ENCODE data around the gene GAL. TPM values are rescaled to one million over a fixed set of nuclear protein-coding genes. Genes with fewer than 3 reads are reported as not detected.
A peak's percentile ranks its signal among the peaks of the same experiment; 100 is the strongest.

GAL gene
- total and polyA plus RNA-seq, 2 of the 8 experiments (the other 6 are each of a cell fraction or from before 2014, with no cell fraction given) = 81.8 to 233 TPM

DNA sequence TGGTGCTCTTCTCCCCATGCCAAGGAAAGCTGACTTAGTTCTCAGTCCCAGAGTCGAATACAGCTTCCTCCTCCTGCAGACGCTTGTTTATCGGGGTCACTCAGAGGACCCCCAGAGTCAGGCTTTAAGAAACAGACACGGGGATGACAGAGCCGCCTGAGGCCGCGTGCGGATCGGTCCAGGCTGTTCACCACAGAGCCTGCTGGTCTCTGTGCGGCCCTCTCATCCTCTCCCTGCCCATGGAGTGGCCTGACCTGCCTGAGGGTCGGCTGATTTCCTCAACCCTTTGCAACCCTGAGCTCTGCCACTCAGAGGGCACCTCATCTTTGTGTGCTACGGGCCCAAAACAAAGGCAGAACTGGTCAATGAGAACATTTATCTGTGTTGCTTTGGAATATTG is 2.1 kb downstream of the GAL start:
- Histone ChIP-seq H2BK15ac (ENCODE audit: low read length) (no peak overlapping the region), H3K4me3 (ENCODE audit: extremely low read depth in 1 of 4, insufficient read depth in 2 of 4, low read depth in 3 of 4, low read length in 4 of 4) (no peak overlapping the region), H2AK5ac (ENCODE audit: low read depth, low read length) (no peak overlapping the region), H2BK5ac (ENCODE audit: low read depth, low read length) (0 out of 2 replicates have a peak overlapping the region, but pooled peaks have one; percentile 7), H3K23me2 (ENCODE audit: low read depth, low read length) (peaks cover 7% of the 10 kb centered on the region; the same call in 1 of the 2 replicates), H3K4me1 (replicated peaks in 1 of 4; ENCODE audit: control insufficient read depth in 3 of 4, insufficient read depth in 4 of 4, low read length in 3 of 4) (peaks cover 0 to 16% (median 12%) of the 10 kb centered on the region in 4 experiments; a peak in 6 of 7 replicates), H3K36me3 (ENCODE audit: control insufficient read depth in 2 of 4, insufficient read depth in 4 of 4, low read length in 3 of 4) (peaks cover 0 to 7% (median 2%) of the 10 kb centered on the region in 4 experiments; a peak in 3 of 8 replicates), H3K27me3 (replicated peaks in 1 of 4; ENCODE audit: control insufficient read depth in 3 of 4, extremely low read depth in 1 of 4, insufficient read depth in 3 of 4, low read length in 3 of 4) (peaks cover 11 to 41% (median 31%) of the 10 kb centered on the region in 4 experiments), H4K8ac (ENCODE audit: extremely low read depth, insufficient read depth, low read length) (no peak overlapping the region), H2AFZ (ENCODE audit: low read length) (no peak overlapping the region), H4K91ac (replicated peaks; ENCODE audit: insufficient read length, low read length) (no peak overlapping the region), H2BK20ac (ENCODE audit: low read length) (no peak overlapping the region), H3K4ac (replicated peaks; ENCODE audit: insufficient read length, low read depth, low read length) (no peak overlapping the region), H3K18ac (ENCODE audit: extremely low read depth, low read length) (no peak overlapping the region), H3K14ac (ENCODE audit: insufficient read length) (no peak overlapping the region), H2BK120ac (replicated peaks; ENCODE audit: low read depth, low read length) (no peak overlapping the region), H3K23ac (ENCODE audit: insufficient read length) (no peak overlapping the region), H4K20me1 (replicated peaks in 1 of 2; ENCODE audit: control insufficient read depth in 1 of 2, insufficient read depth in 2 of 2, low read length in 2 of 2) (peaks cover 0 to 4% of the 10 kb centered on the region in 2 experiments), H3K27ac (ENCODE audit: low read depth, low read length) (no peak overlapping the region), H3K9me3 (ENCODE audit: insufficient read depth in 2 of 2, low read depth in 1 of 2, low read length in 1 of 2) (no peaks in the 10 kb centered on the region), H2BK12ac (ENCODE audit: low read depth, low read length) (no peak overlapping the region), H3K56ac (replicated peaks; ENCODE audit: insufficient read length, low read depth, low read length) (no peak overlapping the region), H4K5ac (ENCODE audit: insufficient read length, low read depth, low read length) (no peak overlapping the region), H3K4me2 (ENCODE audit: insufficient read depth in 1 of 2, low read depth in 2 of 2, low read length in 2 of 2) (no peak overlapping the region), H3K9ac (replicated peaks in 1 of 4; ENCODE audit: extremely low read depth in 1 of 4, low read depth in 3 of 4, low read length in 3 of 4) (no peak overlapping the region), H3K79me1 (ENCODE audit: low read depth, low read length) (no peaks in the 10 kb centered on the region), H3K79me2 (ENCODE audit: control insufficient read depth in 1 of 2, insufficient read depth in 2 of 2, low read length in 2 of 2) (no peaks in the 10 kb centered on the region)
- DNase-seq (ENCODE audit: low read depth in 1 of 2, low spot score in 2 of 2) = no peak
- CTCF ChIA-PET (ENCODE audit: partially characterized antibody) = interaction anchor here (0.8 to 1.1 kb wide), 2 partner anchors 9 to 112 kb away, joined by 3 read pairs; no protein-coding TSS in a partner anchor
- no peak for TF ChIP-seq POU5F1 (IDR thresholded peaks at IDR 0.05; ENCODE audit: low read depth, low read length)
- no peak for TF ChIP-seq TEAD4 (IDR thresholded peaks at IDR 0.05; ENCODE audit: low read depth, low read length)
- no peak for TF ChIP-seq ASH2L (IDR thresholded peaks at IDR 0.05; ENCODE audit: low read length)
- FAIRE-seq = no peak
- POLR2A ChIA-PET (ENCODE audit: partially characterized antibody) = interaction anchor here (1.3 to 5.5 kb wide), 3 partner anchors 14 to 157 kb away, joined by 3 to 17 read pairs (median 3); no protein-coding TSS in a partner anchor
- WGBS, 2 experiments (ENCODE audit: extremely low coverage in 1 of 2, insufficient coverage in 1 of 2, insufficient read length in 1 of 2, insufficient replicate concordance in 2 of 2, low coverage in 1 of 2, low lambda C conversion rate in 2 of 2, missing lambda C conversion rate in 1 of 2) = 99% methylated on average over 12 of the region's 12 CpGs; no CpG with 5 or more reads in 1 of the 2 experiments
